ENCODE measurements around the gene EGLN1.

DNA sequence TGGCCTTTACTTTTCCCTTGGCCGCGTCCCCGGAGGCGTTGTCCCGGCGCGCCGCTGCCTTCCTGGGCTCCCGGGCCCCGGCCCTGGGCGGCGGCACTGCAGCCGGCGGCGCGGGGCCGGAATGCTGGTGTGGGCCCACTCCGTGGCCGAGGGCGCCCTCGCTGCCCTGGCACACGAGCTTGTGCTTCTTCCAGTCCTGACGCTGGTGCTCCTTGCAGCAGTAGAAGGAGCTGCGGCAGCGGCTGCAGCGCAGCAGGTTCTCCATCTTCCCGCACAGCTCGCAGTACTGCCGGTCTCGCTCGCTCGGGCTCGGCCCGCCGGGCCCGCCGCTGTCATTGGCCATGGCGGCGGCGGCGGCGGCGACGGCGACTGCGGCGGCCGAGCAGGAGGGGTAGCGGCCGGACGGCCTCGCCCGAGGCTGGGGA is 529 bp downstream of the EGLN1 start:
- TF ChIP-seq POLR2A (IDR thresholded peaks at IDR 0.05): no peak
- TF ChIP-seq, protein P1, sequence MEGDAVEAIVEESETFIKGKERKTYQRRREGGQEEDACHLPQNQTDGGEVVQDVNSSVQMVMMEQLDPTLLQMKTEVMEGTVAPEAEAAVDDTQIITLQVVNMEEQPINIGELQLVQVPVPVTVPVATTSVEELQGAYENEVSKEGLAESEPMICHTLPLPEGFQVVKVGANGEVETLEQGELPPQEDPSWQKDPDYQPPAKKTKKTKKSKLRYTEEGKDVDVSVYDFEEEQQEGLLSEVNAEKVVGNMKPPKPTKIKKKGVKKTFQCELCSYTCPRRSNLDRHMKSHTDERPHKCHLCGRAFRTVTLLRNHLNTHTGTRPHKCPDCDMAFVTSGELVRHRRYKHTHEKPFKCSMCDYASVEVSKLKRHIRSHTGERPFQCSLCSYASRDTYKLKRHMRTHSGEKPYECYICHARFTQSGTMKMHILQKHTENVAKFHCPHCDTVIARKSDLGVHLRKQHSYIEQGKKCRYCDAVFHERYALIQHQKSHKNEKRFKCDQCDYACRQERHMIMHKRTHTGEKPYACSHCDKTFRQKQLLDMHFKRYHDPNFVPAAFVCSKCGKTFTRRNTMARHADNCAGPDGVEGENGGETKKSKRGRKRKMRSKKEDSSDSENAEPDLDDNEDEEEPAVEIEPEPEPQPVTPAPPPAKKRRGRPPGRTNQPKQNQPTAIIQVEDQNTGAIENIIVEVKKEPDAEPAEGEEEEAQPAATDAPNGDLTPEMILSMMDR (IDR thresholded peaks at IDR 0.05): no peak
